HG03025 (cell line): Measurements from ENCODE around the gene PARP2.
"Not testable (repeated sequence)": the region's sequence is repeated elsewhere in the genome, so short reads cannot be mapped to it uniquely, and the experiment has no call there.

Experiments used
- ATAC-seq: cut with Tn5 transposase; IDR thresholded peaks from one replicate; pipeline ENCODE4 v1.9.1; 2021; ENCODE audit warnings: mild to moderate bottlenecking, moderate library complexity; ENCODE audit not compliant: unreplicated experiment, low FRiP score

PARP2 gene

GRCh38 chr14:20343862-20344220 is 406 bp downstream of the PARP2 start:
- no peak for ATAC-seq

GRCh38 chr14:20345366-20345765 is 1.9 kb downstream of the PARP2 start:
- ATAC-seq = no peak

GRCh38 chr14:20346713-20347112 is 3.3 kb downstream of the PARP2 start:
- no peak for ATAC-seq

- ATAC-seq = no peak
Observed at GRCh38 chr14:20347747-20348146, 4.3 kb downstream of the PARP2 start.

DNA sequence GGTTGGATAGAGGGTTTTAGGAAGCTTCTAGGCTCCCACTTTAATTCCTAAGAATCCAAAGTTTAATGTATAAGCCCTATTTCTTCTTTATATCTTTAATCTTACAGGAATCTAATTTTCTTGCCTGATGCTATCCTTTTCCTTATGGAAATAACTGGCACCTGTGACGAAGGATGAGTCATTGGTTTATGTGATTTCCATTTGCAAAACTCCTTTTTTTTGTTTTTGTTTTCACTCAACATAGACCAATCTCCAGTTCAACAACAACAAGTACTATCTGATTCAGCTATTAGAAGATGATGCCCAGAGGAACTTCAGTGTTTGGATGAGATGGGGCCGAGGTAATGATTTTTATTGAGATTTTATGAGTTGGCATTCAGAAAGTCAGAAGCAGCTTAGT is 6.8 kb downstream of the PARP2 start:
- ATAC-seq = no peak

DNA sequence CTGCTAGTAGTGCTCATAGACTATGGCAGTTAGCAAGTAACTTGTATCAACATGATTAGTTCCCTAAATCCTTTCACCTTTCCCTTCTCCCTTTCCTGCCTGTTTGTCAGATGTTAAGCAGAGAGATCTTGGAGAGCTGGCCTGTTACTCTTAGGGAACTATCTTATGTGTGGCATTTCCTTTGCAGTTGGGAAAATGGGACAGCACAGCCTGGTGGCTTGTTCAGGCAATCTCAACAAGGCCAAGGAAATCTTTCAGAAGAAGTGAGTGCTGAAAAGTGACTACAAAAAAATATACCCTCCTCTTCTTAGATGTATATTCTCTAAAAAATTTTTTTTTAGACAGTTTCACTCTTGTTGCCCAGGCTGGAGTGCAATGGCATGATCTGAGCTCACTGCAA is 7.4 kb downstream of the PARP2 start:
- no peak for ATAC-seq

GRCh38 chr14:20356422-20356821 is 13.0 kb downstream of the PARP2 start:
- ATAC-seq = no peak

- ATAC-seq = not testable (repeated sequence)
Observed at GRCh38 chr14:20358474-20358873, 15.0 kb downstream of the PARP2 start.

DNA sequence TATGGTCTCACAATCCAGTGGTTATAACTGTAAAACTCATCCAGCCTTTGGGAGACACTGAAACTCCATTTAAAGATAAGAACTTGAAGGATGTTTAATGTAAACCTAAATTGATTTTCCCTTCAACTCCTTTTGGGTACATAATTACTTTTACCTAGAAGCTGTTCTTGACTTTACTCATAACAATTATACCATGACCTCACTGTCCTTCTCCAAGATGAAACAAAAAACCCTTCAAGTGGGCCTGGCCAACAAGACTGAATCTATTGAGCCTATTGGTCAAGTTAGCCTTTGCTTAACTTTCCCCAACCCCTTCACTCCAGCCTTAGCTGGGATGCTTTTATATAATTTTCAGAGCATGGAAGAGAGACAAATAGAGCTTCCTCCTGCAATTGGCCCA is 22.5 kb downstream of the PARP2 start:
- ATAC-seq = no peak

- ATAC-seq = no peak
Observed at GRCh38 chr14:20372796-20373195, 29.4 kb downstream of the PARP2 start.

GRCh38 chr14:20375471-20375870 is 32.0 kb downstream of the PARP2 start:
- ATAC-seq = no peak

DNA sequence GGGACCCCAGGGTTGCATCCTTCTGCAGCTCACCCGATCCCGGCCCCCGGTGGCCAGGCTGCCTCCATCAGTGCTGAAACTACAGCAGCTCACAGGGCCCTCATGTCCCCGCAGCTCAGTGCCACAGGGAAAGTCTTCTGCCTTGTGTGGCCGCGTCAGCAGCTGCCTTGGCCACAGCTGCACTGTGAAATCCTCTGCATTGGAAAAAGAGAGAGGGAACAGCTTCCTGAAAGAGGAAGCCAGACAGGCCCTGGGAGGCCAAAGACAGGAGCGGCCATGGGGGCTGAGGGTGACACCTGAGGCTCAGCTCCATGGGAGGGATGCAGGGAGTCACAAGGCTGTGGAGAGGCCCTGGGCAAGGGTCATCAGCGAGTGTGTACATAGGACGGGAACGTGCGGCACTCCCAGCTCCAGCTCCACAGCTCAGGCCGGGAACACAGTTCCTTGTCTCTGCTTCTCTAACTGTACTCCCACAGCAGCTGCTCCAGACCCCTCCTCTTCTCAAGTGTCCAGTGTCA is 32.7 kb downstream of the PARP2 start:
- no peak for ATAC-seq

GRCh38 chr14:20377171-20377570 is 33.7 kb downstream of the PARP2 start:
- ATAC-seq = no peak

GRCh38 chr14:20379743-20380142 is 36.3 kb downstream of the PARP2 start:
- ATAC-seq = no peak

DNA sequence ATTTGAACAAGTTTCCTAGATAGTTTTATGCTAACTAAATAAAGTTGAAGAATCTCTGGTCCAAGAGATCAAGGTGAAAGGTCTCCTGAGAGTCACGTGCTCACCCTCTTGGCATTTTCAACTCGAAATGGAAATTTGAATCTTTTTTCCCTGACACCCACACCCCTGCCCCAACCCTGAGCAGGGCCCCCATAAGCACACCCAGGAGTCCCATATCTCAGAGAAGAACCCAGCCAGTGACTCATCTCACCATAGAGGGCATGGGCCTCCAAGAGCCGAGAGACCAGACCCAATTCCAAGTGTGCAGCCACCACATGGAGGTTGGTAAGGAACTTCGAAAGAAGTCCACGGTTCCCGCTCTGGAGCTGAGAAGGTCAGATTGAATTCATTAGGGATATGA is 37.2 kb downstream of the PARP2 start:
- ATAC-seq = no peak

DNA sequence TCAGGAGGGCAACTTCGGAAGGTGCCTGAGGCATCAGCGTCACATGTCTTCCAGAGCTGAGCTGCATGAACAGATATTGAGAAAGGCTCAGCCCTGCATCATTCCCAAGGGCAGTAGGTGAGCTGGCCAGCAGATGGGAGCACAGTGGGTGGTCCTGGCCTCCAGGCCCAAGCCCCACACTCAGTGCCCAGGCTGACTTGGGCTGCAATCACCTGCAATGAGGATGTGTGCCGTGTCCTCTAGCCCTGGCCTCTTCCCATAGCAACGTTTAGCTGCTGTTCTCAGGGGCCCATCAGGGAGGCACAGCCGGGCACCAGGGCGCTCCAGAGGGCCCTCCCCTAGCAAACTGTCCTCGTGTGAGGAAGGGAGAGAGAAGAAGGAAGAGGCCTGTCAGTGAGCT is 37.9 kb downstream of the PARP2 start:
- no peak for ATAC-seq

- no peak for ATAC-seq
Observed at GRCh38 chr14:20382526-20382925, 39.1 kb downstream of the PARP2 start.

- no peak for ATAC-seq
Observed at GRCh38 chr14:20383032-20383431, 39.6 kb downstream of the PARP2 start.

- no peak for ATAC-seq
Observed at GRCh38 chr14:20383636-20384035, 40.2 kb downstream of the PARP2 start.

GRCh38 chr14:20384321-20384720 is 40.9 kb downstream of the PARP2 start:
- ATAC-seq = no peak

GRCh38 chr14:20384886-20385285 is 41.5 kb downstream of the PARP2 start:
- no peak for ATAC-seq

- no peak for ATAC-seq
Observed at GRCh38 chr14:20386276-20386855, 42.9 kb downstream of the PARP2 start.

DNA sequence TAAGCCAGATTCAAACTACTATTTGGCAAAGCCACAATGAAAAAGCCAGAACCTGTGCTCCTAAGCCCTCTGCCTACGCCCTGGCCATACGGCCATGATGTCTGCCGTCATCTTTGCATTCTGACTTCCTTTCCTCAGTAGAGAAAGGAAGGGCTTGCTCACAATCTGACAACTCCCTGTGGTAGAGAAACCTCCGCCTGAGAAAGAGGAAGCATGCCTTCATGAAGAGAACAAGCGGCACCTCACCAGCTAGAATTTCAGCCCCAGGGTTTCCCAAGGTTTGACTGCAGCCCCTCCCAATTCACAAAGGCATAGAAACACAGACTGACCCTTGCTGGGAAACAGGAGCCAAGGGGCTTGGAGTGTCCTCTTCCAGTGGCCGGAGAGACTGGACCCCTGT is 44.1 kb downstream of the PARP2 start:
- ATAC-seq = no peak
